Endothelial cell (in vitro differentiated cells): ENCODE results near the gene COL4A4. TPM values are rescaled to one million over a fixed set of nuclear protein-coding genes. Genes with fewer than 3 reads are reported as not detected.

Experiments
- DNase-seq: peaks from one replicate; pipeline ENCODE4 v3.0.0; 2021; ENCODE audit warnings: low spot score
- H3K27ac Mint-ChIP-seq: one replicate; pipeline ENCODE4 v1.8.0; 2021; ENCODE audit warnings: mixed read lengths, inconsistent platforms; ENCODE audit not compliant: unreplicated experiment
- H3K27me3 Mint-ChIP-seq: one replicate; pipeline ENCODE4 v1.8.0; 2021; ENCODE audit warnings: mild to moderate bottlenecking, moderate library complexity, mixed read lengths, inconsistent platforms; ENCODE audit not compliant: unreplicated experiment
- H3K36me3 Mint-ChIP-seq: one replicate; pipeline ENCODE4 v1.8.0; 2021; ENCODE audit warnings: mild to moderate bottlenecking, low read depth, mixed read lengths, inconsistent platforms; ENCODE audit not compliant: unreplicated experiment
- H3K4me1 Mint-ChIP-seq: one replicate; pipeline ENCODE4 v1.8.0; 2021; ENCODE audit warnings: mild to moderate bottlenecking, mixed read lengths, inconsistent platforms; ENCODE audit not compliant: unreplicated experiment
- H3K4me3 Mint-ChIP-seq: one replicate; pipeline ENCODE4 v1.8.0; 2021; ENCODE audit warnings: mild to moderate bottlenecking, mixed read lengths, inconsistent platforms; ENCODE audit not compliant: unreplicated experiment
- H3K9me3 Mint-ChIP-seq: one replicate; pipeline ENCODE4 v1.8.0; 2021; ENCODE audit warnings: mixed read lengths, inconsistent platforms; ENCODE audit not compliant: unreplicated experiment
- CTCF ChIP-seq: fragments of 200-600 bp; sonication (generic); IDR thresholded peaks from one replicate; pipeline ENCODE4 v1.5.0; 2021; ENCODE audit warnings: antibody characterized with exemption; ENCODE audit not compliant: unreplicated experiment
- total RNA-seq: library from RNA; stranded (reverse); fragmentation: NEBNext Ultra II Directional; extraction: Animal tissue kit (Norgen Biotek cat#: 25700); gene quantifications from one replicate; pipeline ENCODE4 v1.2.1, GENCODE V29; 2021; ENCODE audit not compliant: unreplicated experiment

COL4A4 gene
- total RNA-seq, 1 donor from 2014 or later, result 0.15 TPM

DNA sequence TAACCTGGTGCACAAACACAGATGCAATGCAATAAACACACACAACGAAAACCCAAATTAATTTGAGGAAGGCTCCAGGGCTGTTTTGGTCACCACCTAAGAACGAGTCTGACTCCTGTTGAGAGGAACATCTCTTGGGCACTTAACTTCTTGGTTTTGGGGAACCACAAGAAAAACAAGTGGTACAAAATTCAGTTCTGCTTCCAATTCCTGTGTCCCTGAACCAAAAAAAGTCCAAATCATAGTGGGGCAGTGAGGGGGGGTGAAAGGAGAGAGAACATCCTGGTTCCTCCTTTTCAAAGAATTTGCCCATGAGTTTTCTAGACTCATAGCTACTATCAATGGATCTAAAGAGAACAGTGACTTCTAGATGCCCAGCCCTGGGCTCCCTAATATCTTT, 143.6 kb downstream of the COL4A4 start:
- no peak overlapping the region for H3K27ac Mint-ChIP-seq
- H3K9me3 Mint-ChIP-seq, result no peaks in the 10 kb centered on the region
- DNase-seq, result no peak
- H3K27me3 Mint-ChIP-seq, result peaks cover 1% of the 10 kb centered on the region
- H3K4me3 Mint-ChIP-seq, result no peak overlapping the region
- TF ChIP-seq CTCF, result no peak
- H3K36me3 Mint-ChIP-seq, result no peaks in the 10 kb centered on the region
- no peaks in the 10 kb centered on the region for H3K4me1 Mint-ChIP-seq

- no peak for TF ChIP-seq CTCF
- Mint-ChIP-seq H3K36me3 (no peaks in the 10 kb centered on the region), H3K27me3 (peaks cover 1% of the 10 kb centered on the region), H3K9me3 (no peaks in the 10 kb centered on the region), H3K4me1 (no peaks in the 10 kb centered on the region), H3K27ac (no peak overlapping the region), H3K4me3 (no peak overlapping the region)
- no peak for DNase-seq
Observed at GRCh38 chr2:227016894-227017293, 147.1 kb downstream of the COL4A4 start.

- H3K4me1 Mint-ChIP-seq, result no peaks in the 10 kb centered on the region
- DNase-seq, result no peak
- no peaks in the 10 kb centered on the region for H3K9me3 Mint-ChIP-seq
- no peak for TF ChIP-seq CTCF
- H3K27ac Mint-ChIP-seq, result no peak overlapping the region
- H3K4me3 Mint-ChIP-seq, result no peak overlapping the region
- H3K36me3 Mint-ChIP-seq, result no peaks in the 10 kb centered on the region
- H3K27me3 Mint-ChIP-seq, result no peaks in the 10 kb centered on the region
Observed at GRCh38 chr2:227013881-227014280, 150.1 kb downstream of the COL4A4 start.

- Mint-ChIP-seq H3K4me3 (no peak overlapping the region), H3K27me3 (no peaks in the 10 kb centered on the region), H3K36me3 (no peaks in the 10 kb centered on the region), H3K27ac (no peak overlapping the region), H3K9me3 (no peaks in the 10 kb centered on the region), H3K4me1 (no peaks in the 10 kb centered on the region)
- TF ChIP-seq CTCF, result no peak
- DNase-seq, result no peak
Observed at GRCh38 chr2:227013330-227013729, 150.7 kb downstream of the COL4A4 start.

GRCh38 chr2:227010433-227010832, 153.6 kb downstream of the COL4A4 start:
- peaks cover 2% of the 10 kb centered on the region for H3K27me3 Mint-ChIP-seq
- no peaks in the 10 kb centered on the region for H3K4me1 Mint-ChIP-seq
- no peak for TF ChIP-seq CTCF
- no peak overlapping the region for H3K27ac Mint-ChIP-seq
- no peaks in the 10 kb centered on the region for H3K36me3 Mint-ChIP-seq
- H3K4me3 Mint-ChIP-seq, result no peak overlapping the region
- DNase-seq, result no peak
- H3K9me3 Mint-ChIP-seq, result no peaks in the 10 kb centered on the region
